ENCODE results near the gene MAN1C1.
"Not testable (repeated sequence)": the region's sequence is repeated elsewhere in the genome, so short reads cannot be mapped to it uniquely, and the experiment has no call there.

The MAN1C1 gene

GRCh38 chr1:25596641-25597040 is 19.9 kb upstream of the MAN1C1 start:
- not testable (repeated sequence) for H3K27ac Mint-ChIP-seq; H3K4me3 Mint-ChIP-seq; H3K36me3 Mint-ChIP-seq (ENCODE audit: low read depth); H3K9me3 Mint-ChIP-seq; H3K4me1 Mint-ChIP-seq (ENCODE audit: low read depth); DNase-seq (ENCODE audit: low spot score)
- peaks cover 37% of the 10 kb centered on the region for H3K27me3 Mint-ChIP-seq (ENCODE audit: low read depth)

- peaks cover 37% of the 10 kb centered on the region for H3K27me3 Mint-ChIP-seq (ENCODE audit: low read depth)
- peaks cover 5% of the 10 kb centered on the region for H3K9me3 Mint-ChIP-seq
- H3K27ac Mint-ChIP-seq, result no peak overlapping the region
- H3K36me3 Mint-ChIP-seq (ENCODE audit: low read depth), result no peaks in the 10 kb centered on the region
- no peak for DNase-seq (ENCODE audit: low spot score)
- H3K4me1 Mint-ChIP-seq (ENCODE audit: low read depth), result no peaks in the 10 kb centered on the region
- H3K4me3 Mint-ChIP-seq, result no peak overlapping the region
Observed at GRCh38 chr1:25598879-25599278, 17.7 kb upstream of the MAN1C1 start.

GRCh38 chr1:25599969-25600610 is 16.5 kb upstream of the MAN1C1 start:
- H3K9me3 Mint-ChIP-seq, result peaks cover 5% of the 10 kb centered on the region
- peaks cover 37% of the 10 kb centered on the region for H3K27me3 Mint-ChIP-seq (ENCODE audit: low read depth)
- H3K4me3 Mint-ChIP-seq, result no peak overlapping the region
- H3K4me1 Mint-ChIP-seq (ENCODE audit: low read depth), result no peaks in the 10 kb centered on the region
- no peak overlapping the region for H3K27ac Mint-ChIP-seq
- DNase-seq (ENCODE audit: low spot score), result no peak
- H3K36me3 Mint-ChIP-seq (ENCODE audit: low read depth), result no peaks in the 10 kb centered on the region

GRCh38 chr1:25600971-25601699 is 15.5 kb upstream of the MAN1C1 start:
- H3K4me3 Mint-ChIP-seq; H3K9me3 Mint-ChIP-seq; H3K27ac Mint-ChIP-seq; H3K4me1 Mint-ChIP-seq (ENCODE audit: low read depth); DNase-seq (ENCODE audit: low spot score); H3K36me3 Mint-ChIP-seq (ENCODE audit: low read depth): not testable (repeated sequence)
- H3K27me3 Mint-ChIP-seq (ENCODE audit: low read depth), result peaks cover 40% of the 10 kb centered on the region

- not testable (repeated sequence) for DNase-seq (ENCODE audit: low spot score); H3K4me3 Mint-ChIP-seq; H3K9me3 Mint-ChIP-seq; H3K4me1 Mint-ChIP-seq (ENCODE audit: low read depth); H3K27ac Mint-ChIP-seq; H3K36me3 Mint-ChIP-seq (ENCODE audit: low read depth)
- H3K27me3 Mint-ChIP-seq (ENCODE audit: low read depth), result peaks cover 44% of the 10 kb centered on the region
Observed at GRCh38 chr1:25603779-25604538, 12.6 kb upstream of the MAN1C1 start.

- no peaks in the 10 kb centered on the region for H3K36me3 Mint-ChIP-seq (ENCODE audit: low read depth)
- peaks cover 4% of the 10 kb centered on the region for H3K4me1 Mint-ChIP-seq (ENCODE audit: low read depth)
- no peak for DNase-seq (ENCODE audit: low spot score)
- H3K27me3 Mint-ChIP-seq (ENCODE audit: low read depth), result peaks cover 55% of the 10 kb centered on the region
- no peaks in the 10 kb centered on the region for H3K9me3 Mint-ChIP-seq
- no peak overlapping the region for H3K4me3 Mint-ChIP-seq
- H3K27ac Mint-ChIP-seq, result no peak overlapping the region
Observed at GRCh38 chr1:25607123-25607522, 9.5 kb upstream of the MAN1C1 start.

- peaks cover 4% of the 10 kb centered on the region for H3K4me1 Mint-ChIP-seq (ENCODE audit: low read depth)
- DNase-seq (ENCODE audit: low spot score), result peak; percentile 80
- no peak overlapping the region for H3K27ac Mint-ChIP-seq
- H3K36me3 Mint-ChIP-seq (ENCODE audit: low read depth), result no peaks in the 10 kb centered on the region
- no peak overlapping the region for H3K4me3 Mint-ChIP-seq
- no peaks in the 10 kb centered on the region for H3K9me3 Mint-ChIP-seq
- peaks cover 69% of the 10 kb centered on the region for H3K27me3 Mint-ChIP-seq (ENCODE audit: low read depth)
Observed at GRCh38 chr1:25608488-25609178, 8.0 kb upstream of the MAN1C1 start.

GRCh38 chr1:25609921-25610320 is 6.7 kb upstream of the MAN1C1 start:
- H3K9me3 Mint-ChIP-seq, result no peaks in the 10 kb centered on the region
- peaks cover 12% of the 10 kb centered on the region for H3K4me1 Mint-ChIP-seq (ENCODE audit: low read depth)
- no peak overlapping the region for H3K27ac Mint-ChIP-seq
- peaks cover 77% of the 10 kb centered on the region for H3K27me3 Mint-ChIP-seq (ENCODE audit: low read depth)
- no peaks in the 10 kb centered on the region for H3K36me3 Mint-ChIP-seq (ENCODE audit: low read depth)
- DNase-seq (ENCODE audit: low spot score), result no peak
- no peak overlapping the region for H3K4me3 Mint-ChIP-seq

- no peaks in the 10 kb centered on the region for H3K36me3 Mint-ChIP-seq (ENCODE audit: low read depth)
- H3K9me3 Mint-ChIP-seq, result no peaks in the 10 kb centered on the region
- peaks cover 75% of the 10 kb centered on the region for H3K27me3 Mint-ChIP-seq (ENCODE audit: low read depth)
- no peak overlapping the region for H3K4me3 Mint-ChIP-seq
- no peak overlapping the region for H3K27ac Mint-ChIP-seq
- no peak for DNase-seq (ENCODE audit: low spot score)
- H3K4me1 Mint-ChIP-seq (ENCODE audit: low read depth), result peaks cover 22% of the 10 kb centered on the region
Observed at GRCh38 chr1:25610822-25611630, 5.6 kb upstream of the MAN1C1 start.

GRCh38 chr1:25611843-25612242 is 4.7 kb upstream of the MAN1C1 start:
- Mint-ChIP-seq H3K4me3 (no peak overlapping the region), H3K36me3 (ENCODE audit: low read depth) (no peaks in the 10 kb centered on the region), H3K27me3 (ENCODE audit: low read depth) (peaks cover 69% of the 10 kb centered on the region), H3K9me3 (no peaks in the 10 kb centered on the region), H3K27ac (no peak overlapping the region), H3K4me1 (ENCODE audit: low read depth) (peaks cover 22% of the 10 kb centered on the region)
- DNase-seq (ENCODE audit: low spot score), result no peak

- Mint-ChIP-seq H3K4me3 (no peak overlapping the region), H3K9me3 (no peaks in the 10 kb centered on the region), H3K4me1 (ENCODE audit: low read depth) (peaks cover 22% of the 10 kb centered on the region), H3K27ac (no peak overlapping the region), H3K36me3 (ENCODE audit: low read depth) (no peaks in the 10 kb centered on the region), H3K27me3 (ENCODE audit: low read depth) (peaks cover 63% of the 10 kb centered on the region)
- no peak for DNase-seq (ENCODE audit: low spot score)
Observed at GRCh38 chr1:25612421-25612820, 4.2 kb upstream of the MAN1C1 start.

- H3K27me3 Mint-ChIP-seq (ENCODE audit: low read depth), result peaks cover 64% of the 10 kb centered on the region
- H3K4me3 Mint-ChIP-seq, result no peak overlapping the region
- H3K9me3 Mint-ChIP-seq, result no peaks in the 10 kb centered on the region
- no peak for DNase-seq (ENCODE audit: low spot score)
- H3K27ac Mint-ChIP-seq, result no peak overlapping the region
- H3K4me1 Mint-ChIP-seq (ENCODE audit: low read depth), result peaks cover 22% of the 10 kb centered on the region
- H3K36me3 Mint-ChIP-seq (ENCODE audit: low read depth), result no peaks in the 10 kb centered on the region
Observed at GRCh38 chr1:25613091-25613490, 3.5 kb upstream of the MAN1C1 start.

- DNase-seq (ENCODE audit: low spot score), result no peak
- H3K4me3 Mint-ChIP-seq, result no peak overlapping the region
- H3K36me3 Mint-ChIP-seq (ENCODE audit: low read depth), result peaks cover 5% of the 10 kb centered on the region
- H3K27me3 Mint-ChIP-seq (ENCODE audit: low read depth), result peaks cover 73% of the 10 kb centered on the region
- no peaks in the 10 kb centered on the region for H3K9me3 Mint-ChIP-seq
- peaks cover 34% of the 10 kb centered on the region for H3K4me1 Mint-ChIP-seq (ENCODE audit: low read depth)
- no peak overlapping the region for H3K27ac Mint-ChIP-seq
Observed at GRCh38 chr1:25614501-25615171, 2.0 kb upstream of the MAN1C1 start.
